CD4-positive, alpha-beta T cell treated with Interleukin-6 for 4 hours (primary cell): ENCODE data around the gene ELMO3.

Experiments used
- DNase-seq: peaks from one replicate; pipeline ENCODE4 v3.0.0-alpha.2; 2020; ENCODE audit warnings: mixed read lengths

The ELMO3 gene

DNA sequence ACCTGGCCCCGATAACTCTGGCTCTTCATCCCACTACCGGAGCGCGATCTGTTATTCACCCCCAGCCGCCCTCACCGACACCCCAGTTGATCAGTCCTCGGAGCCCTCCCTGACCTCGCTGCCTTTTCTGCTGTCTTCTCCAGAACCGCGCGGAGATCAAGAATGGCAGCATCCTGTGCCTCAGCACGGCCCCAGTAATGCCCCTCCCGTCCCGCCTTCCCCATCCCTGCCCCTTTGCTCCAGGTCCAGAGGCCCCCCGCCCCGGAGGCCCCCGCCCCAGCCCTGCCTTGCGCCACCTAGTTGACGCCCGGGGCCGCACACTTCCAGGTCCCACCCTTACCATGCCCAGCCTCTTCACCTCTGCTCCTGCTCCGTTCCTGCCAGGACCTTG lies 872 bp downstream of the ELMO3 start:
- no peak for DNase-seq

DNA sequence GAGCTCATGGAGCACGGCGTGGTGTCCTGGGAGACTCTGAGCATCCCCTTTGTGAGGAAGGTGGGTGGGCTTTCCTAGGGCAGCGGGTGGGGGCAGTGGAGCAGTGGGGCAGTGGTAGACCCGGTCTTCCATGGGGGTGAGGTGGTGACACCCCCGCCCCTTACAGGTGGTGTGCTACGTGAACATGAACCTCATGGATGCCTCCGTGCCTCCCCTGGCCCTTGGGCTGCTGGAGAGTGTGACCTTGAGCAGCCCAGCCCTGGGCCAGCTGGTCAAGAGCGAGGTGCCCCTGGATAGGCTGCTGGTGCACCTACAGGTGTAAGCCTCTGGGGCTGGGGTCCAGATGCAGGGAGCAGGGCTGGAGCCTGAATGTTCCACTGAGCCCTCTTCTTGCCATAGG lies 1.6 kb downstream of the ELMO3 start:
- DNase-seq: no peak

DNA sequence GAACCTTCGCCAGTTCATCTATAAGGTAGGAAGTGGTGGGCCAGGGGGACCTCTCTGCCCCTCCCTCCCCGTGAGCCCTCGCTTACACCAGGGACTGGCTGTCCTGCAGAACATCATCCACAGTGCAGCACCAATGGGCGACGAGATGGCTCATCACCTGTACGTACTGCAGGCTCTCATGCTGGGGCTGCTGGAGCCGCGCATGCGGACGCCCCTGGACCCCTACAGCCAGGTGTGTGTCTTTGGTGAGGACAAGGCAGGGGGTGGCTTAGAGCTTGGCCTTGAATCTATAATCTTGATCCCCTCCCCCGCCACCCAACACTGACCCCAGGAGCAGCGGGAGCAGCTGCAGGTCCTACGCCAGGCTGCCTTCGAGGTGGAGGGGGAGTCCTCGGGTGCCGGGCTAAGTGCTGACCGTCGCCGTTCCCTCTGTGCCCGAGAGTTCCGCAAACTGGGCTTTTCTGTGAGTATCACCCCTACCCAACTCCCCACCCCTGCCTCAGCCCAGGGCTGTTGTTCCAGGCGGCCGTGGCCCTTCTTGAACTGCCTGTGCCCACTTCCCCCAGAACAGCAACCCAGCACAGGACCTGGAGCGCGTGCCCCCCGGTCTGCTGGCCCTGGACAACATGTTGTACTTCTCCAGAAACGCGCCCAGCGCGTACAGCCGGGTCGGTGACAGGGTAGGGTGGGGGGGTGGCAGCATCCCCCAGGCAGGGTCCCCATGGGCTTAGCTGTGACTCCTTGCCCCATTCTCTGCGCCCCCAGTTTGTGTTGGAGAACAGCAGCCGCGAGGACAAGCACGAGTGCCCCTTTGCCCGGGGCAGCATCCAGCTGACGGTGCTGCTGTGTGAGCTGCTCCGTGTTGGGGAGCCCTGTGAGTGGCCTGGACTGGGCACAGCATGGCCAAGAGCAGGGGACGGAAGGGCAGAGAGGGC lies 2.7 kb downstream of the ELMO3 start:
- no peak for DNase-seq

DNA sequence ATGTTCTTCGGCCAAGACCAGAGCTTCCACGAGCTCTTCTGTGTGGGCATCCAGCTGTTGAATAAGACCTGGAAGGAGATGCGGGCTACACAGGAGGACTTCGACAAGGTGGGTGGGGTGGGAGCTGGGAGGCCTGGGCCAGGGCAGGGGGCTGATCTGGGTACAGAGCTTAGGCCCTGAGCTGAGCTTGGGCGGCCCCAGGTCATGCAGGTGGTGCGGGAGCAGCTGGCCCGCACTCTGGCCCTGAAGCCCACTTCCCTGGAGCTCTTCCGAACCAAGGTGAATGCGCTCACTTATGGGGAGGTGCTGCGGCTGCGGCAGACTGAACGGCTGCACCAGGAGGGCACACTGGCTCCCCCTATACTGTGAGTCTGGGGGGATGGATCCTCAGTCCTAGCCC lies 3.5 kb downstream of the ELMO3 start:
- no peak for DNase-seq

DNA sequence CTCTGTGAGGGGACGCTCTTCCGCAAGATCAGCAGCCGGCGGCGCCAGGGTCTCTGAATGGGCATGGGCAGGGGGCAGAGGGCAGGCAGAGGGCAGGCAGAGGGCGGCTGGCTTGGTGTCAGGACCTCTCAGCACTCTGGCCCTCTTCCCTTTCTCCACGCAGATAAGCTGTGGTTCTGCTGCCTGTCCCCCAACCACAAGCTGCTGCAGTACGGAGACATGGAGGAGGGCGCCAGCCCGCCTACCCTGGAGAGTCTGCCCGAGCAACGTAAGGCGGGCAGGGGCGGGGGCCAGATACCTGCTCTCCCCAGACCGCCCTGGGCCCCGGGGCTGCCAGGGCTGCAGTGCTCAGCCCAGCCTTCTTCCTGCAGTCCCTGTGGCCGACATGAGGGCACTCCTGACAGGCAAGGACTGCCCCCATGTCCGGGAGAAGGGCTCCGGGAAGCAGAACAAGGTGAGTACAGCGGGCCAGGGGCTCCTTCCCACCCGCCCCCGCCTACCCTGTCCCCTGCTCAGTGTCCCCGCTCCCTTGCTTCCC lies 4.1 kb downstream of the ELMO3 start:
- DNase-seq: no peak

DNA sequence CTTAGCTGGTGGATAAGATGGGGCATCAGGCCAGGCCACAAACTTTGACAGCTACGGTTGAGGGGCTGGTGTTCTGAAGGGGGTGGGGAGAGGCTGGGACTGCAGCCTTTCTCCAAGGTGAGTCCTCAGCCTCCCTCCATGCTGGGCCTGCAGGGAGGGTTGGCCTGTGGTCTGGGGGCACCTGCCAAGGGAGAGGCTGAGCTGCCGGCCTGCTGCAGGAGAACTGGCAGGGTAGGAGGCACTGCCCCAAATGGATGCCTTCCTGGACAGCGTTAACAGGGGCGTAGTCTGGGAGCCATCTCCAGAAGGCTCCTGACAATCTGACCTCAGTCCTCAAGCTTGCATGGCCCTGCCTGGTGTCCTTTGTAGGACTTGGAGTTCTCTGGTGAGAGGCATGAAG lies 5.1 kb downstream of the ELMO3 start:
- DNase-seq: no peak

DNA sequence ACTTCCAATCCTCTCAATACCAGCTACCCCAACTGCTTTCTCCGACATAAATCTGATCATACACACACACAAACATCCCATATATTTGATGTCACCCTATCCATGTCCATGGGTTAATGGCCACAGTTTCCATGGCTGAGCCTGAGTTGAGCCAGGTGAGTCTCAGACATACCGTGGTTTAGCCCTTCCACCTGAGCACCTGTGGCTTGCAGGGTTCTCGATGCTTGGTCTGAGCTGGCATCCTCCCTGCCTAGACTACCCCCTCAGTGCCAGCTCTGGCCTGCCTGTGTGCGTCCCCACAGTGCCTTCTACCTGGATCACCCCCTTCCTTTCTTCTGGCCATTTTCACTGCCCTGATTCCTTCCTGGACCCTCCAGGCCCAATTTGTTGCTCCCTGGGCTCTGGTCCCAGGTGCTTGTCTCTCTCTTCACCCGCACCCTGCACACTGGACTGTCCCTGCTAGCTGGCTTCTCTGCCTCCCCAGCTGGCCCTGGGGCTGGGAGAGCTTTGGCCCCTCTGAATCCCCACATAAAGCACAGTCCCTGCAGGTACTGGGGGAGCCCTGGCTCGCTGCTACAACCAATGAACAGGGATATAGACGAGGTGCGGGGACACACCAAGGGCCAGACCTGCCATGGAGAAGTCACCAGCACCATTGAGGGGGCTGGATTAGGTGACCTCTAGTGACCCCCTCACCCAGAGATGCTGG lies 7.4 kb downstream of the ELMO3 start:
- DNase-seq: no peak

DNA sequence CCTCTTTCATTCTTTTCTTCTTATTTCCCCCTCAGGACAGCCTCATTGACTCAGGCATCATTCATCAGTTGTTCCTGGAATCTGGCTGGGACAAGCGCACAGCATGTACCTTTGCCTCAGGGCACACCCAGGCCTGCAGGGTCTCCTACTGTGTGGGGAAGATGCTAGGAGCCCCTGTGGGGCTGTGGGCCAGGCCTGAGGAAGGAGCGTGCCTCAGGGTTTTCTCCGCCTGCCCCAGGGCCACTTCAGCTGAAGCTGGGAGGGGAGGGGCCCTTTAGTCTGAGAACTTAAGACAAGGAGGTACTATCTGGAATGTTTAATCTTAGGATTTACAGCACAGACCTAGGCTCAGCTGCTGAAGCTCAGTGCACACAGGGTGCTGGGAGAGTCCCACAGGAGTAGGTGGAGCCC lies 7.9 kb downstream of the ELMO3 start:
- DNase-seq: no peak

DNA sequence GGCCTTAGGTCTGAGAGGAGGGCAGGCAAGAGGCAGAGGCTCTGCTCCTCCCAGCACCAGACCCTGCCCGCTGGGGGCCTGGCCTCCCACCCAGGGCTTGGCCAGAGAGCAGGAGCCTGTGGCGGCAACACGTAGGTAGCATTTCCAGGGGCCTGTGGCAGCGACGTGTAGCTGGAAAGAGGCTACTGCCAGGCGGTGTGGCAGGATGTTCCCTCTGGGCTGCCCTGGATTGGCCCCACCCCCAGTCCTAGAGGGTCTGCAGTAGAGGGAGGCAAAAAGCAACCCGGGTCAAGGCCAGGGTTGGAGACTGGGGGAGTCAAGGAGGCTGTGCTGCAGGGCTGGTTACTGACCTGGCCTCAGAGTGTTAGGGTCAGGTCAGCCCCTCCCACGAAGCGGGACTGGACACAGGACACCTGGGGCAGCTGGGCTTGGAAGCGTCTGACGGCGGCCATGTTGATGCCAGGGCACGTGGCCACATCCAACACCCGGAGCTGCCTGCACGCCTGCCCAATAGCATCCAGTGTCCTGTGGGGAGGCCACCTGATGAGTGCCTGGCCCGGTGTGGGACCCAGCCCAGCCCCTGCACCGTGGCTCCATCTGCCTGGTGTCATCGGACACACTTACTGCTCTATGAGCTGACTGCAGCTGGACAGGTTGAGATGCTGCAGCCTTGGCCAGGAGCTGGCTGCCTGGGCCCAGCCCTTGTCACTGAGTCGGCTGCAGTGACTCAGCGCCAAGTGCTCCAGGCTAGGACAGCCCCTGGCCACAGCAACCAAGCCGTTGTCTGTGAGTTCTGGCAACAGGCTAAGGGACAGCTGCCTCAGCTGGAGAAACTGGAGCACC lies 8.5 kb downstream of the ELMO3 start:
- DNase-seq: no peak

DNA sequence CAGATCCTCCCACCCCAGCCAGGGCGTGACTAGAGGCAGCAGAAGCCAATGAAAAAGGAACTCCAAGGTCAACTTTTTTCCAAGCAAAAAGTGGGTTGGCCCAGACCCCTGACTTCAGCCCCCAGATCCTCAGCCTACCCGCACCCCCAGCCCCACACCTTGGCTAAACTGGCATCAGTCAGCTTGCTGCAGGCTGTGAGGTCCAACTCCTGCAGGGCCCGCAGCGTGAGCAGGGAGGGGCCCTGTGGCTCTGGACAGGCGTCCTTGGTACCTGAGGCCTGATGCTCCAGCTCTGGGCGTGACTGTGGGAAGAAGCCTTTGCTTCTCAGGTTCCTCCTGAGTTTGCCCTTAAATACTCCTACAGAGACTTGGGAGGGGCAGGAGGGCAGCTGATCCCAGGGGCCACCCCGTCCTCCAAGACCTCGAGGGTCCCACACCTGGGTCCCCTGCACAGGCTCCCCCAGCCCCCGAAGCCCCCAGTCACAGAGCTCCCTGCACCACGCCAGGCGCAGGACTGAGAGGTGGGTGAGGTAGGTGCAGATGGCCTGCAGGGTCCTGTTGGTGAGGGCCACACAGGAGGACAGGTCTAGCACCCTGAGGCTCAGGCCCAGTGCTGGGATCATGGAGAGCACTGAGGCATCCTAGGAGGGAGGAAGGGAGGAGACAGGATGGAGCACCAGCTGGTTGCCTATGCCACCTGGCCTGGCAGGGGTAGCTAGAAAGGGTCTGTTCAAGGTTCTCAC lies 9.4 kb downstream of the ELMO3 start:
- no peak for DNase-seq

DNA sequence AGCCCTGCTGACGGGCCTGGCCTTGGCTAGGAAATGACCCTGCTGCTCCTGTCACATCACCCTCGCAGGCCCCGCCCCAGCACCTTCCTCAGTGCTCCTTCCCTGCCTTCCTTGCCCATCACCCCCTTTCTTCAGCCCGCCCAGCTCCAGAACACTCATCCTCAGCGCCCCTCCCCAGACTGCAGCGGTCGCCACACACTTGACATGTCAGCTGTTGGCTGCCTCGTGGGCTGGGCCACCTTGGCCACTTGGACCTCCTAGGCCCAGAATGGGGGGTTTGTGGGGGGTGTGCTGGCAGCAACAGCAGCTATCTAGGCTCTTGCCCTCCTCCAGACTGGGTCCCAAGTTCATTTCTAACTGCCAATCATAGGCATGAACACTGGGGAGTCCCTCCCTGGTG lies 10.6 kb downstream of the ELMO3 start:
- no peak for DNase-seq

DNA sequence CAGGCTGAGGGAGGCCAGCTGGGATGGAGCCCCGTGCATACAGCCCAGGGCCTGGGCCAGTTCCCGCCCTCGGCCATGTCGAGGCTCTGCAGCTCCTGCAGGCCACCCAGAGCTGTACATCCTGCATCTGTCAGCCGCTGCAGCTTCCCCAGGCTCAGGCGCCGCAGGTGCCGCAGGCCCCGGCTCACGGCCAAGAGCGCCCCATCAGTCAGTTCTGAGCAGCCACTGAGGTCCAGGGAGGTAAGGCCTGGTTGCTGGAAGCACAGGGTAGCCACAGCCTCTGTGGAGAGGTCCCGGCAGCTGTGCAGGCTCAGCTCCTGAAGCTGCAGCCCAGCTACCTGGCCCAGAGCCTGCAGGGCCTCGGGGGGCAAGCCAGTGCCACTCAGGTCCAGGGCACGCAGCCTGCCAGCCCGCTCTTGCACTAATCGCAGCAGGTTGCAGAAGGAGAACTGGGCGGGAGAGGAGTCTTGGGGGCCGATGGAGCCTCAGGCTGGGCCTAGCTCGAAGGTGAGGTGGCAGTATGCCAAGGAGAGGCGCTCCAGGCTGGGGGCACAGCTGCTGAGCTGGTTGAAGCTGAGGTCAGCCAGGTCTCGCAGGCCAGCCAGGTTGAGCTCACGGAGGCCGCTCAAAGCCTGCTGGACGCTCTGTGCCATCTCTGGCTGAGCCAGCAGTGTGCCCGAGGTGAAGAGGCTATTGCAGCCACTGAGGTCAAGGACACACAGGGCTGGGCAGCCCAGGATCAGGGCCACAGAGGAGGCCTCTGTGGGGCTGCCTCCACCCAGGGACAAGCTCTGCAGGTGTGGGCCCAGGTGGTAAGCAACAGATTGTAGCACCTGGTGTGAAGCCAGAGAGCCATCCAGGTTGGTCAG lies 11.4 kb downstream of the ELMO3 start:
- DNase-seq: no peak

DNA sequence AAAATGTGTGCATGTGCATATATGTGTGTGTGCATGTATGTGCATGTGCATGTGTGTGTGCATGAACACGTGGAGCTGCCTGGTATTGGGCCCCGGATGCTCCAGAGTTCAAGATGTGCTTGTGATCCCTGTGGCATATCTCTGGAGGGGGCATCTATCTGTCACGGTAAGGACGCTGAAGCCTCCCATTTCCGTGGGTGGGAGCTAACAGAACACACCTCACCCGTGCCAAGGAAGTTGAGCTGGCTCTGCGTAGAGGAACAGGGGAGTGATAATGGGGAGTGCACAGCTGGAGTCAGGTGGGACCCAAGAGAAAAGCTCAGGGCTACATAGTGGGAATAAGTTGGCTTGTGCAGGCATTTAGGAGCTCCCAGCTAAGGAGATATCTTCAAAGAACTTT lies 12.7 kb downstream of the ELMO3 start:
- DNase-seq: no peak

DNA sequence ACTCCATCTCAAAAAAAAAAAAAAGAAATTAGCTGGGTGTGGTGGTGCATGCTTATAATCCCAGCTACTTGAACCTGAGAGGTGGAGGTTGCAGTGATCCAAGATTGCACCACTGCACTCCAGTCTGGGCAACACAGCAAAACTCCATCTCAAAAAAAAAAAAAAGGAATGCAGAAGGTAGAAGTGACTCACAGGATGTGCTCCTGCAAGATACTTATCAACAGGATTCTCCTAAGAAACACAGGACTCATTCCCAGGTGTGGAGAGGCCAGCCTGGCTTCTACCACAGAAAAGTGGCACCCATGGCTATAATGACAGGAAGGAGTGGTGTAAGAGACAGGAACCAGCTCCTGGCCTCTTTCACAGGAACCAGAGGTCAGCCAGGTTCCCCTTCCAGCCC lies 13.8 kb downstream of the ELMO3 start:
- no peak for DNase-seq

DNA sequence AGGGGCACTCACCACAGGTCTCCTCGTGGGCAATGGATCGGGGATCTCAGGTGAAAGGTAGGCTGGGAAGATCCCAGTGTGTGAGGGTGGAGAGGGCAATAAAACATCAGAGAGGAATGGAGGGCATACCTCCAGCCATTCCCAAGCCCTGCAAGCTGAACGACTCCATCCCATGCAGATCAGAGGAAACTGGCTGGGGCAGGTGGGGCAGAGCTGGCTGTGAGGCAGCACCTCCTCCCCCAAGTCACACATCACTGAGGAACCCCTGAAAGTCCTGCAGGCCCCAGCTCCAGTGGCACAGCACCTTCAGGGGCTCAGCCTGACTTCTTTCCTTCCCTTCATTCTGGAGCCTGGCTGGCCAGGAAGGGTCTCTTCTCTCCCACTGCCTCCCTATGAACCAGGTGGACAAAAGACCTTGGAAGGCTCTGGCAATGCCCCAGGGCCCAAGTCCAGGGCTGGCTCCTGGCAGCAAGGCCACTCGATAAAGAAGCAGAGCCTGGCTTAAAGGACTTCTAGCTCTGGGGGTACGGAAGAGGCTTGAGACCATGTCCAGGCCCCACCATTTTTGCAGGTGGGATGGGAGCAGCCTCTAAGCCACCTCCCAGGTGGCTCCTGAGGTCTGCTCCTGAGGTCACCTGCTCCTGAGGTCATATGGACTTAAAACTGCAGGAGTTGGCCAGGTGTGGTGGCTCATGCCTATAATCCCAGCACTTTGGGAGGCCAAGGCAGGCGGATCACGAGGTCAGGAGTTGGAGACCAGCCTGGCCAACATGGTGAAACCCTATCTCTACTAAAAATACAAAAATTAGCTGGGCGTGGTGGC lies 14.5 kb downstream of the ELMO3 start:
- DNase-seq: no peak

DNA sequence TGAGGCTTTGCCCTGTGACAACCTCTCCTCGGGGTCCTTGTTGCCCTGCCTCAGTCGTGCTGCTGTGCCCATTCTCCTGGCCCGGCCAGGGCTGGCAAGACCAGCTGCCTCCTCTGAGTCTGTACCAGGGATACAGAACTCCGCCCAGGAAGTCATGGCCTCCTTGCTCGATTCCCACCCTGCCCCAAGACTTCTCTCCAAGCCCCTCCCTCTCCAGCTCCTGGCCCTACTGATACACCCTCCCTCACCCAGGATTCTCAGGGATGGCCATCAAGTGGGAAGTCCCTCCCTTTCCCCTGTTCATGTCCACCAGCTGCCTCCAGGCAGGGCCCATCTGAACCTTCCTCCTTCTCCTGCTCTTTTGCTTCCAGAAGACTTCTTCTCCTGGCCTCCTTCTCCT lies 16.8 kb downstream of the ELMO3 start:
- DNase-seq: no peak

DNA sequence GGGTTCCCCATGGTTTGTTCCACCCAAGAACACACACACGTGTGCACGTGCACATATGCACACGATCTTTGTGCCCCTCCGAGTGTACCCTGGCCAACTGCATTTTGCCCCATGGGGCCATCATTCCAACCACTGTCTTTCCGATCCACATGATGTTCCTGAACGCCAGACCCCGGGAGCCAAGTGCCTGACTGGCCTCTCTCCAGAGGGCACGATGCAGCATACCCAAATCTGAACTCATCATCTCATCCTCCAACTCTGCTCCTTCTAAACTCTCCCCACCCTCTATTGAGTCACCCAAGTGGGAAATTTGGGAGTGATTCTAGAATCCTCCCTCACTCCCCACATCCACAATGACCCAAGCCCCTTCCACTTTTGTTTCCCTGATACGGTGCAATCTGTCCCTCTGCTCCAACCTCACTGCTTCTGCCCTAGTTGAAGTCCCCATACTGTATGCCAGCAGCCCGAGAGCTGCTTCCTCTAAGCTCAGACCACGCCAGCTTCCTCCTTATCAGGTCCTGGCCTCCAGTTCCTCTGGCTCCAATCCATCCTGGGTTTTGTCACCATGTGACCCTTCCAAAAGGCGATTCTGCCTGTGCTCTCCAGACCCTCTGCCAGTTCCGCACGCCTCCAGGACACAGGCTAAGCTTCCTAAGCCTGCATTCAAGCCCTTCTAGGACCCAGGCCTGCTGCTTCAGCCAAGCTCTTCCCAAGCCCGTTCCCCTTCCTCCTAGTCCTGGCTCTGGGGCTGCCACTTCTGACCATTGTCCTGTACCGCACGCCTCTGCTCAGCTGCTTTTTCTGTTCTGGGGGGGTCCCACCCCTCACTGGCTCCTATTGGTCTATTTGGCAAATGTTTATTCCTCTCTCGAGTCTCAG lies 17.9 kb downstream of the ELMO3 start:
- DNase-seq: no peak

DNA sequence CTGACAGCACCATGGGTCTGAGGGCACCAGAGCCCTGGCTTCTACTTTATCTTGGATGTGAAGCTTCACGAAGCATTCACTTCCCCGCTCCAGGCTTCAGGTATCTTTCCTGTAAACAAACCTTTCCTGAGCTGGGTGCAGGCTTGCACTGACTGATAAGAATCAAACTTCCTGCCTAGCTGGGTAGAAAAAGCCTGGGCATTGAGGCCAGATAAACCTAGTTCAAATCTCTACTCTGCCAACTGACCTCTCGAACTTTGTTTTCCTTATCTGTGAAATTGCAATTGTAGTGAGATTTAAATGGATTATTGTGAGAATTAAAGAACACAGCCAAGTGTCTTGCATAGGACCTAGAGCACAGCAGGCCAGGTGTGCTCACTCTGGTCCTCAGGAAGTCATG lies 25.1 kb downstream of the ELMO3 start:
- peak; percentile 22 for DNase-seq

DNA sequence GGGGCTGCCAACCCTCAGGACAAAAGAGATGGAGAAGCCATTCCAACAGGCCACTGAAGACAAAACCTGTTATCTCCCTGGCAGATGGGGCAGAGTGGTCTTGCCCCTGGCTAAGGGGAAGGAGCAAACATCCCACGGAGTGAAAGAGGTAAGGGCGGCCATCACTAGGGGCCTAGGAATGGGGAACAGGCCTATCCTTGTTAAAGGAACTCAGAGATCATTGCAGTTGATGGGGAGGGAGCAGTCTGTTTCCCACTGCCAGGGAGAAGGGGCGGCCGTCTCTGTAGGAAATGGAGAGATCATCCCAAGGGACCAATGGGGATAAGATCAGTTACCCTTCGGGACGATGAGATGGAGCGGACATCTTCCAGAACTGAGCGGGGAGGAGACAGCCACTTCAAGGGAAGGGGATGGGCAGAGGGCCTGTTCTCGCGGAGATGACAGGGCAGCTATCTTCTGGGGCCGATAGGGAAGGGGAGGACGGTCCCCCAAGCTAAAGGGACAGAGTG lies 27.4 kb downstream of the ELMO3 start:
- no peak for DNase-seq
